Stimulated activated CD8-positive, alpha-beta memory T cell treated with anti-CD3 and anti-CD28 coated beads, Interleukin-12 subunit alpha, Interleukin-12 subunit beta, amount 100 ng/mL, for 4 hours (primary cell): ENCODE results near the gene SIGLEC9.

Source experiments
- DNase-seq: peaks from one replicate; pipeline ENCODE4 v3.0.0-alpha.2; 2020; ENCODE audit warnings: low read depth

The SIGLEC9 gene

DNA sequence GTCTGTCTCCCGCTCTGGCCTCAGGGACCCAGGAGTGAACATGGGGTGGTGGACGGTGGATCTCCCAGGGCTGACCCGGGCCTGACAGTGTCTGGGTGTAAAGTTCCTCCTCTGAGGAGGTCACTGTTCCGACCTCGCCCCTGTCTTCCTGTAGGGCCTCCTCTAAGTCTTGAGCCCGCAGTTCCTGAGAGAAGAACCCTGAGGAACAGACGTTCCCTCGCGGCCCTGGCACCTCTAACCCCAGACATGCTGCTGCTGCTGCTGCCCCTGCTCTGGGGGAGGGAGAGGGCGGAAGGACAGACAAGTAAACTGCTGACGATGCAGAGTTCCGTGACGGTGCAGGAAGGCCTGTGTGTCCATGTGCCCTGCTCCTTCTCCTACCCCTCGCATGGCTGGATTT is at the start of gene SIGLEC9:
Gene SIGLEC9, plus strand, starts transcription at position 178 of the 400 bp plus-strand sequence. Its CDS starts 69 bp downstream, at position 247.
- no peak for DNase-seq

DNA sequence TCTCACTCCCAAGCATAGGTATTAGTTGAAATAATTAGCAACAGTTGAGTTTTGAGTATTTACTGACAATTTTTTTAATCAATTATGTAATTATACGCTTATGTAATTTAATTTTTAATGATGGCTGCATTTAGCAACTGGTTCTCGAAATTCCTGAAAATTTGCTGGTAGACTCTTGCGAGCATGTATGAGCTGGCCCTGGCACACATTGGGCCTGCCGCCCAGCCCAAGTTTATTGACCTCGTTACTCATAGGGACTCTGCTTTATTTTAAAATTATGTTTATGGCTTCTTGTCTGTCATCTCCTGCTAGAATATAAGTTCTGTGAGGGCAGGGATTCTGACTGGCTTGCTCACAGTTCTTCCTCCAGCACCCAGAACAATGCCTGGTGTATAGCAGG is 48.7 kb upstream of the SIGLEC9 start:
- no peak for DNase-seq

DNA sequence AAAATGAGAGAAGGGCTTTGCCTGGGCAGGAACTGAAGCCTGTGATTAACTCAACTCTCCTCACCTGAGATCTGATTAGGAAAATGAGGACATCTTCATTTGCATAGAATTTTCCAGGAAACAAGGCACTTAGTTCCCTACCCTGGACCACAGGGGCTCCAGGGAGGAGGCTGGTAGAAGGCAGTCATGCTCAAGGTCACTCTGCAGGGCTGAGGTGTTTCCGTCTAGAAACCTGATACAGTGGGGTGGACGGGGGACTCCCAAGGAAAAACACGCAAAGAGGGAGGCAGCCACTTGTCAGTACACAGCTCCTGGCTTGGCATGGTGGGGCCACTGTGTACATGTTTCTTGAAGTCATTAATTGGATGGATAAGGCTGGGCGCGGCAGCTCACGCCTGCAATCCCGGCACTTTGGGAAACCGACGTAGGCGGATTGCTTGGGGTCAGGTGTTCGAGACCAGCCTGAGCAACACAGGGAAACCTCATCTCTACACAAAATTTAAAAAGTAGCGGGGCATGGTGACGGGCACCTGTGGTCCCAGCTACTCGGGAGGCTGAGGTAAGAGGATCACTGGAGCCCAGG is 48.0 kb upstream of the SIGLEC9 start:
- DNase-seq, result no peak

DNA sequence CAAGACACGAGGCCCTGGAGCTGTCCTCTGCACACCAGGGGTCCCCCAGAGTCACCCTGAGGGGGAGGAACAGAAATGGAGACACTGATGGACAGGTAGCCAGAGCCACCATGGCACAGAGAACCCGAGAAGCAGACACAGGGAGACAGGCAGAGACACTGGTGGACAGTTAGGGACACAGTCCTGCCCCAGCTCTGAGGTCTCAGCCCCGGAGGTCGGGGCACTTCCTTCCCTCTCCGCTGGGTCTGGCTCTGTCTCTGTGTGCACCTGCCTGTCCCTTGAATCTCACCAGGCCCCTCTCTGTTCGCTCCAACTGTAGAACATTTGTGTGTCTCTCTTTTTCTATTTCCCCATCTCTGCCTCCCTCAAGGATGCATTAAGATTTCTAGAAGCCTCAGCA is 46.6 kb upstream of the SIGLEC9 start:
- no peak for DNase-seq

DNA sequence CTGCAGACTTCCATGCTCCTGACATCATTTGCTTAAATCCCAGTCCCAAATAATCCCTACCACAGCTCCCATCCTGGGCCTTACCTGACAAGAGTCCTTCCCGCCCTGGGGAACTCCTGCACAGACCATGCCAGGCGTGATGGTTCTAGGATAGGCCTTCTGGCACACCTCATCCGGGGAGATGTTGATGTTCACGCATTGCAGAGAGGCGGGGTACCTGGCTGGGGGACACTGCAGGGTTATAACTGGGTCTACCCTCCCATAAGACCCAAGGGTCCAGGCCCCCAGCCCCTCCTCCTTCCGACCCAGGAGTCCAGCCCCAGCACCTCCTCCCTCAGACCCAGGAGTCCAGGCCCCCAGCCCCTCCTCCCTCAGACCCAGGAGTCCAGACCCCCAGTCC is 46.0 kb upstream of the SIGLEC9 start:
- DNase-seq, result no peak

DNA sequence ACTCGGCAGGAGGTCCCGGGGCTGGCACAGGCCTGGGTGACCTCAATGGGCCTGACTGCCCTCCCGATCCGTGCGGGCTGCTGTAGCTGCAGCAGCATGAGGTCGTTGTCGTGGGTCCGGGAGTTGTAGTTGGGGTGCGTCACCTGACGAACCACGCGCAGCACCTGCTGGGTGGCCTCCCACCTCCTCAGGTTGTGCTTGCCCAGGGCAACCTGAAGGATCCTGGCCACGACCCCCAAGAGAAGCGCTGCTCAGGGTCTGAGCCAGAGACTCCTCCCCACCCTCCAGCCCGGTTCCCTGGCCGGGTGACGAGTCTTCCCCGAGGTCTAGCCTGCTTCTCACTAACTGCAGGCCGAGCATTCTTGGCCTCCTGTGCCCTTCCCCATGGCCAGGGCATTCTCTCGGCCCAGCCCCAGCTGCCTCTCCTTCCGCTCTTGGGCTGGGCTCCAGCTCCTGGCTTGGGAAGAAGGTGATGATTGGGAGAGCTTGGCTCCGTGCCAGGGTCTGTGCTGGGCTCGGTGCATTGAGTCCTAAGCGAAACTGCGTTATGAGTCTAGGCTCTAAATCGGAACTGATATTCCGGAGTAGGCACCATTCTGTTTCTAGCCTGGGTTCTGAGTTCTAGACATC is 45.1 kb upstream of the SIGLEC9 start:
- no peak for DNase-seq

DNA sequence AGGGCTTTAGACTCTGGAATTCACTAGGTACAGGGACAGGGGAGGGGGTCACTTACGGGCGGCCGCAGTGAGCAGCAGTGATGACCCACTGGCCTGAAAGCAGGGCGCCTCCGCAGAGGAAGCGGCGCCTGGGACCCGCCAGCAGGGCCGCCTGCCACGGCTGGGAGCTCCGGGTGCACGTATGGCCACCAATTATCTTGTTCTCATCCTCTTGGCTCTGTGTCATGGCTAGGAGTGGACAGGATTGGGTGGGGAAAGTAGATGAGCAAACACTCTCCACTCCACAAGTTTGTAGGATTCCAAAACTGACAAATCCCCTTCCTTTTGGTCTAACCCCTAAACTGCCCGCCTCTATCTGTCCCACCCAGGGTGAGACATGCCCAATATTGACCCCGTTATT is 43.2 kb upstream of the SIGLEC9 start:
- no peak for DNase-seq

DNA sequence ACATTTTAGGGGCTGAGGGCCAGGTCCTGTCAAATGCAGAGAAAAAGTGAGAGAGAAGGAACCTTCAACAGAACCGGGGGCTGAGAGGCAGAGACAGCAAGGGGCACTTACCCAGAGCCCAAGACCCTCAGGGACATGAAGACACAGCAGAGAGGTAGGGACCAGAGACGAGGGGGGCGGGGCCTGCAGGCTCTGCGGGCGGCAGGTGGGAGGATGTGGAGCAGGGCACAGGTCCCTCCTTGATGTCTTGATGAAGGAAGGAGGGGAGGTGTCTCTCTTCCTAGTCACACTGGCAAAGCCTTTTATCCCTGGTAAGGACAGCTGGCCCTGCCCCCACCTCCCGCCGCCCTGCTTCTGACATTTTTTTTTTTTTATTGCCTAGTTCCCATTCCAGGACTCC is 42.1 kb upstream of the SIGLEC9 start, which contains the start of gene KLK14:
Gene KLK14, minus strand, starts transcription at position 277 of the 400 bp plus-strand sequence. Its CDS starts 273 bp downstream, at position 4.
- DNase-seq, result no peak

DNA sequence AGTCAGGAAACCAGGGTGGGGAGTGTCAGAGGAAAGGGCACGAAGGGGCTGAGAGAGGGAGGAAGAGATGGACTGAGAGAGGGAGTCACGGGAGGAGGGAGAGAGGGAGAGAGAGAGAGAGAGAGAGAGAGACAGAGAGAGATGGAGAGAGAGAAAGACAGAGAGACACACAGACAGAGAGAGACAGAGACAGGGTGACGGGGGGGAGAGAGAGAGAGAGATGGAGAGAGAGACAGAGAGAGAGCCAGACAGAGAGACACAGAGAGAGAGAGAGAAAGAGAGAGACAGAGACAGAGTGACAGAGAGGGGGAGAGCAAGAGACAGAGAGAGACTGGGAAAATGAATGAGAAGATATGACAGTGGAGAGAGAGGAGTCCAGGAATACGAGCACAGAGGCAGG is 41.5 kb upstream of the SIGLEC9 start:
- DNase-seq, result no peak

DNA sequence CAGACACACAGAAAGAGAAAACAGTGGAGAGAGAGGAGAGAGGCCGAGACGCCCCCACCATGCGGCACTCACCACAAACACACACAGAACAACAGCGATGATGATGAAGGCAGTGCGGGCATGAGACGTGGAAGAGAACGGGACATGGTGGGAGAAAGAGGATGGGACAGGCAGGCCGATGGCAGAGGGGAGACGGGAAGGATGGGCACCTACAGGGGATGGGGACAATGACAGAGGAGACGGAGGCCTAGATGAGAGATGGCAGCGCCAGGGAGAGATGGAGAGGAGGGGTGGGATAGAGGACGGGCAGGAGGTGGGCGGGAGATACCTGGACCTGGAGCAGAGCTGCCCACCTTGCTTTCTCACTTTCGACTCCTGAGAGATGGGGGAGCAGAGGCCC is 40.9 kb upstream of the SIGLEC9 start:
- no peak for DNase-seq

DNA sequence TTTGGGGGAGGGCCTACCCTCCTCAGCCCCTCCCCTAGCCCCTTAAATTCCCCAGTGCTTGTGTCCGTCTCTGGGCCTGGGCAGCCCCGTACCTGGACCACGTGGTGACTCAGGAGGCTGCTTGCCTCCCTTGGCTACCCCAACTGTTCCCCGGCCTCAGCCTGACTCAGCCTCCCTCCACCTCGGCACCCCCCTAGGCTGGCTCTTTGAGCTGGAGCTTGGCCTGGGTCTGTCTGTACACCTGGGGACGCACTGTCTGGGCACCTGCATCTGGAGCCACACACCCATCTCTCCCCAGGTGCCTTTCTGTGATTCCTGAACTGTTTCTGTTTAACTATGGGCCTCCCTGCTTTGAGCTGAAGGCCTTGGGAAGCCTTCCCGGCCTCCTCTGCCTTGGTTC is 40.2 kb upstream of the SIGLEC9 start:
- no peak for DNase-seq

DNA sequence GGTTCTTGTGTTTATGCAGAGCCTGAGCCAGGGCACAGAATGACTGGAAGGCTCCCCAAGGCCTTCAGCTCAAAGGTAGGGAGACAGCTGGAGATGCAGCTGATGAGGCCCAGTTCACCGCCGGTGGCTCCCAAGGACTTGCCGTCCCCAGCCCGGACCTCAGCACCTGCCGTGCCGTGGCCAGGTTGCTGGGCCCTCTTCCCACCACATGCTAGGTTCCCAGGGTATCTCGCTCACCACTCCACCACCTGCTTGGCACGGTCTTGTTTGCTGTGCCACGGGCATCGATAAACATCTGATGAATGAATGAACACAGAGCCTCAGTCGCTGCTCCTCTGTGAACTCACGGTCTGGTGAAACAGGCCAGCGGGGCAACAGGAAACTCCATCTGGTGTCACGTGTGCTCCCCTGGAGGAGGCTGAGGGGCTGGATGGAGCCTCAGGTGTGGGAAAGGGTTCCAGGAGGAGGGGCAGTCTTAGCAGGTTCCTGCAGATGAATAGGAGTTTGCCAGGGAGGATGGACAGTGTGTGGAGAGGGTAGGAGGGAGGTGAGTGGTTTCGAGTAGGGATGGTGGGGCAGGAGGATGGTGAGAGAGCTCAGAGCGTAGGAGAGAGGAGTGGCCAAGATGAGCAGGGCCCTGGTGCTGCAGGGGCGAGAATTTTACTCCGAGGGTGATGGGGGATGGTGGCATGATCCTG is 38.4 kb upstream of the SIGLEC9 start:
- no peak for DNase-seq

DNA sequence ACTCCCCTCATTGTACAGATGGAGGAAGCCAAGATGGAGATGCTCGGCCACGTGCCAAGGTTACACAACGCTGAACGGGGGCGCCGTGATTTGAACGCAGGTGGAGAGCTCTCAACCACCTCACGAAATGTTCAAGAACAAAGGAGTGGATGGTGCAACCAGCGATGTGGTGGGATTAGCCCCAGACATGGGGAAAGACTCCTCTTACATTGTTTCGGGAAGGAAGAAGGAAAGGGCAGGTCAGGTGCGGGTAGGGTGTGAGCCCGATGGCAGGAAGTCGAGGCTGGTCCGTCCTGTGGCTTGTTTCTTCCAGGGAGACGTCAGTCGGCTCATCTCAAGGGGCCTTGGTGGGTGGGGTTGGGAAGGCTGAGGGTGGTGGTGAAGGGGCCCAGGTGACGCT is 34.9 kb upstream of the SIGLEC9 start:
- no peak for DNase-seq

DNA sequence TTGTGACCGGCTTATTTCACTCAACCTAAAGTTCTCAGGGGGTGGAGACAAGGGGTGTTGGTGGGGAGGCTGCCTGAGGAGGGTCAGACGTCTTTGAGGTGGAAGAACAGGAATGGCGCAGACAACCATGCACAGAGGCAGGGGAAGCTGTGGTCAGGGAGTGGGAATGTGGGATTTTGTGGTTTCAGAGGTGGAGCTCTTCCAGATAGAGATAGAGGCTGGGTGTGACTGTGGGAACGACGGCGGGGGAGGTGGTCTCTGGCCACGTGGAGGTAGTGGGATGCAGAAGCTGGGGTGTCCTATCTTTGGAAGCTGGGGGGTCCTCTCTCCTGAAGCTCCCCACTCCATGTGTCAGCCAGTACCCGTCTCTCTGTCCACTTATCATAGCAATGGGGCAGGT is 34.2 kb upstream of the SIGLEC9 start:
- no peak for DNase-seq

DNA sequence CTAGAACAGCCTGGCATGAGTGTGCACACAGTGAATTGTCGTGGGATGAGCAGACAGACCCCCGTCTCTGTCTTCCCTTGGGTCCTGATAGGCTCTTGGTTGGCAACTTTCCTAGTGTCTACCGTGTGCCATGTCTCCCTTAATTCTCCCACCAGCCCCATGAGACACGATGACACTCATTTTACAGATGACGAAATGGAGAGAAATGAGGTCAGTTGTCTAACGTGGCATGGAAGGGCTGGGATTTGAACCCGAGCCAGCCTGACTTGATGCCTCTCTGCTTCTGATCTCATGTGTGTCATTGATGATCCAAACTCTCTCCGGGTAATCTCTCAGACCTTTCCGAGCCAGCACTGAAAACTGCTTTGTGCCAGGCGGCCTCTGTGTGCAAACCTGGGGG is 33.6 kb upstream of the SIGLEC9 start:
- no peak for DNase-seq

DNA sequence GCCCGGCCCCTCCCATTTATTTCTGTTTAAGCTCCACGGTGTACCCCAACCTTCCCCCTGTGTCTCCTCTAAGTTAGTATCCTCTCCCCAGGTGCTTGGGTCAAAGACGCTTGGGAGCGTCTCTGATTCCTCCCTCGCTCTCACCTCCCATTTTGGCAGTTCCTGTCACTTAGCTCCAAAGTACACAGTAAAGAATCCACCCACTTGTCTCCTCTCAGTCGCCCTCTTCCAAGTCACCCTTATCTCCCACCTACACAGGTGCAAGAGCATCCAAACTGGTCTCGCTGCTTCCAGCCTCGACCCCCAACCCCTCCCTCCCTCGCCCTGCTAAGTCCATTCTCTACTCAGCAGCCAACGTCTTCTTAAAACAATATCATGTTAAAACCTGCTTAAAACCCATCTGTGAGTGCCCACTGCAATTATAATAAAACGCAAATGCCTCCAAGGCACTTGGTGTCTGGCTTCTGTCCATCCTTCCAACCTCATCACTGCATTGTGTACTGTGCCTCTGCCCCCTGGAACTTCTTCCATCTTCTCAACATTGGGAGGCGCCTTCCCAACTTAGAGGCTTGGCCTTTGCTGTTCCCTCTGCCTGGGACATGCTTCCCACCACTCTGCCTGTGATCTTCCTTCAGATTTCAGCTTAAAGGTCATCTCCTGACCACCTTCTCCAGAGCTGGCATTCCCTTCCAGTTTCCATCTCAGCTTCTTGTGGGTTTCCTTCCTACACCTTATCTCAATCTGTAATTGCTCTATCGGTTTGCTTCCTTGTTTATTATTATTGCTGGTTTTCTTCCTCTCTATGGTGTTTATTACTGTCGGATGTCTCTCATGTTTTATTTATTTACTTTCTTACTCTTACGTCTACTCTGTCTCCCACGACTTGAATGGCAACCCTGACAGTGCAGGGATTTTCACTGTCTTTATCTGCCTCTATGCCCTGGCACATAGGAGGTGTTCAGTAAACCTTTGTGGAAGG is 32.5 kb upstream of the SIGLEC9 start:
- no peak for DNase-seq

DNA sequence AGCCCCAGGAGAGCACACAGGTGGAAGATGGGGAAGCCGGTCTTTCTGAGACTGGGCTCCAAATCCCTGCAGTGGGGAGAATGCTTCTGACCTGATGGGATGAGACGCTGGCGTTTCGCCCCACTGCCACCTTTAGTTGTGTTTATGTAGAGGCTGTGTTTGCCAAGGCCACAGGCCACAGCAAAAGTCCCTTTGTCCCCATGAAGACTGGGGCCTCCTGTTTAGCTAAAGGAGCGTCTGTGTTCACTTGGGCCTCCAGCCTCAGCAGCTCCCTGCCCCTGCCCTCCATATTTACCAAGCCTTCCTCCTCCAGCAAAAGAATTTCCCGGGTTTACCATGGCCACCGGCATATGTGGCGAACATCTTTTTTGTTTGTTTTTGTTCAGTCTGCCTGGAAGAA is 31.6 kb upstream of the SIGLEC9 start:
- no peak for DNase-seq

DNA sequence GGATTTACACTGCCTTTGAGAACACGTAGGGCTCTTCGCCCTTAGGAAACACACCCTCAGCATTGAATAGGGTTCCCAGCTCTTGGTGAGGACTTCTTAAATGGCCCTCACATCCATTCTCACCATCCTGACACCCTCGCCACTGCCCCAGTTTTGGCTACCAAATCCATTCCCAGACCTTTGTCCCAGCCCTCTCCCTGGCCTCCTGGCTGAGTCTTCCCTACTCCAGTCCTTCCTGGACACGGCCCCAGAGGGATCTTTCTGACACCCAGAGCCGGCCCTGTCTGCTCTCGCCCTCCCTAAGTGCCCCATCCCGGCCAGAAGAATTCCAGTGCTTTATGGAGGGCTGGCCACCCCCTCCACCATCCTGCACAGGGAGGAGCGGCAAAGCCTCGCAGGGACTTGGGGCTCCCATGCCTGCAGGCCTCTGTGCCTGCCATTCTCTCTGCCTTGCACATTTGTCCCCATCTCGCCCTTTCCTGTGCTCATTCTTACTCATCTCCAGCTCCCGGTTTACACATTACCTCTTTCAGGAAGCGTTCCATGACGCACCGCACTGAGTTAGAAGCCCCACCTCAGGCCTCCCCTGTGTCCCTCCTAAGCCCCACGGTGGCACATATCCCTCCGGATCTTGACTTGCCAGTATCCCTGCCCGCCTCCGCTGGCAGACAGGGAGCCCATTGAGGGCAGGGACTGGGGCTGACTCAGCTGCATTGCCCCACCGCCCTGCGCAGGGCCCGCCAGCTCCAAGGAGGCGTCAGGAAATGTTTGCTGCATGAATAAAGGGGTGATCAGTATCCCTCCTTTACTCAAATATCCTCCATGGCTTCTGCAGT is 31.0 kb upstream of the SIGLEC9 start:
- DNase-seq, result no peak

DNA sequence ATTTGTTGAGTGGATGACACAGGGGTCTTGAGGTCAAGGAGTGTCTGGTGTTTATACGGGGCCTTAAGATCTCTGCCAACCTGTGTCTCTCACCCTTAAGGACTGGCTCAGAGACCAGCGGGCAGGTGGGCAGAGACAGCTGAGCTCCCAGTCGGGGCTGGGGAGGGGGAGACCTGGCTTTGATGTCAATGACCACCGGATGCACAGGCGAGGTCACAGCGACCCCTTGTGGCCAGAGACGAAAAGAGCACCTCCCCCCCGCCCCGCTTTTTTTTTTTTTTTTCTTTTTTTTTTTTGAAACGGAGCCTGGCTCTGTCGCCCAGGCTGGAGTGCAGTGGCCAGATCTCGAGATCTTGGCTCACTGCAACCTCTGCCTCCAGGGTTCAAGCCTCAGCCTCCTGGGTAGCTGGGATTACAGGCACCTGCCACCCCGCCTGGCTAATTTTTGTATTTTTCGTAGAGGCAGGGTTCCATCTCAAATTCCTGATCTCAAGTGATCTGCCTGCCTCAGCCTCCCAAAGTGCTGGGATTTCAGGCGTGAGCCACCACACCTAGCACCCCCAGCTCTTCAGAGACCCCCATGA is 29.9 kb upstream of the SIGLEC9 start:
- no peak for DNase-seq

DNA sequence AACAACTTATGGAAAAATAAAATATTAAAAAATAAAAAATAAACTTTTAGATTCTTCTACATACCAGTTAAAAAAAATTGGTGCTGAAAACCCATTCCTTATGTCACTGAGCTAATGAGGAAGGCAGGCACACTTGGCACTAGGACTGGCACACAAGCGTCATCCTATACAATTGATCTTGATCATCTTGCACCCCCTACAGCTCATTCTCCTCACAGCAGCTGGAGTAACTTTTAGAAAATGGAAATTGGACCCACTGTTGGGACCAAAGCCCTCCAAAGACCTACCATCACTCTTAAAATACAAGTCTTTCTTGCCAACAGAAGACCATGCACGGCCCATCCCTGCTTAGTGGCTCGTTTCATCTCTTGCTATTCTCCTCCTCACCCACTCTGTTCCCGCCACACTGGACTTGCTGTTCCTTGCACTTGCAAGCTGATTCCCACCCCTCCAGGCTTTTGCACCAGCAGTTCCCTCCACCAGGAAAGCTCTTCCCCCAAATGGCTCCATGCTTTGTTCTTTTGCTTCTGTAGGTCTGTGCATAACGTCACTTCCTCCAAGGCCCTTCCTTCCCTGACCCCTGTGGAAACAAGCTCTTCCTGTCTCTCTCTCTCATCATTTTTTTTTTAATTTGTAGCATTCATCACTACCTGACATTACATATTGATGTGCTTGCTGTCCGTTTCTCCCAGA is 28.1 kb upstream of the SIGLEC9 start:
- DNase-seq, result no peak
